Measurements from ENCODE around the gene SOD1. TPM values are rescaled to one million over a fixed set of nuclear protein-coding genes. Genes with fewer than 3 reads are reported as not detected.
"Not testable (repeated sequence)": the region's sequence is repeated elsewhere in the genome, so short reads cannot be mapped to it uniquely, and the experiment has no call there.

Gene SOD1
- total RNA-seq, 1 donor from 2014 or later, result 157 TPM

GRCh38 chr21:31654821-31655580, 4.5 kb upstream of the SOD1 start:
- DNase-seq (ENCODE audit: extremely low read depth, low read depth, low spot score), result not testable (repeated sequence)

GRCh38 chr21:31656199-31657095, 3.0 kb upstream of the SOD1 start:
- no peak for DNase-seq (ENCODE audit: extremely low read depth, low read depth, low spot score)

GRCh38 chr21:31658053-31658452, 1.4 kb upstream of the SOD1 start:
- DNase-seq (ENCODE audit: extremely low read depth, low read depth, low spot score), result no peak

- DNase-seq (ENCODE audit: extremely low read depth, low read depth, low spot score), result no peak
These were observed 282 bp upstream of the SOD1 start for GRCh38 chr21:31659286-31659535.

DNA sequence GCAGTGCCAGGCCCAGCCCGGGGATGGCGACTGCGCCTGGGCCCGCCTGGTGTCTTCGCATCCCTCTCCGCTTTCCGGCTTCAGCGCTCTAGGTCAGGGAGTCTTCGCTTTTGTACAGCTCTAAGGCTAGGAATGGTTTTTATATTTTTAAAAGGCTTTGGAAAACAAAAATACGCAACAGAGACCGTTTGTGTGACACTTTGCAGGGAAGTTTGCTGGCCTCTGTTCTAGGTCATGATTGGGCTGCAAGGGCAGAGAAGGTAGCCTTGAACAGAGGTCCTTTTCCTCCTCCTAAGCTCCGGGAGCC, 719 bp downstream of the SOD1 start:
- DNase-seq (ENCODE audit: extremely low read depth, low read depth, low spot score), result no peak

DNA sequence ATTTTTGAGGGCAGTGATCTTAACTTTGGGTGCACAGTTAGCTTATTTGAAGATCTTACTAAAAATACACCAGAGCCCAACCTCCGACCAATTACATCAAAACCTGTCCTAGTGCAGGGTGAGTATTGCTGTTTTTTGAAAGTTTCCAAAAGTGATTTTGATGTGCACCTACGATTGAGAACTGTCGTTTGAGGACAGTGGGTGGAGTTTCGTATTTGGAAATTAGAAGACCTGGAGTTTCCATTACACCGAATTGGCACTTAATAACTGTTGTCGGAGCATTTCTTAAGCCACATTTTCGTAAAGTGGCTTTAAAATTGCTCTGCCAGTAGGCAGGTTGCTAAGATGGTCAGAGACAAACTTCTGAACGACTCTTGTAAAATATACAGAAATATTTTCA, 1.1 kb downstream of the SOD1 start:
- DNase-seq (ENCODE audit: extremely low read depth, low read depth, low spot score), result no peak

- no peak for DNase-seq (ENCODE audit: extremely low read depth, low read depth, low spot score)
These were observed 4.2 kb downstream of the SOD1 start for GRCh38 chr21:31663584-31664249.

GRCh38 chr21:31665397-31665796, 5.9 kb downstream of the SOD1 start:
- DNase-seq (ENCODE audit: extremely low read depth, low read depth, low spot score), result no peak

- not testable (repeated sequence) for DNase-seq (ENCODE audit: extremely low read depth, low read depth, low spot score)
These were observed 6.4 kb downstream of the SOD1 start for GRCh38 chr21:31665869-31666268.

GRCh38 chr21:31666445-31667010, 7.0 kb downstream of the SOD1 start:
- no peak for DNase-seq (ENCODE audit: extremely low read depth, low read depth, low spot score)

DNA sequence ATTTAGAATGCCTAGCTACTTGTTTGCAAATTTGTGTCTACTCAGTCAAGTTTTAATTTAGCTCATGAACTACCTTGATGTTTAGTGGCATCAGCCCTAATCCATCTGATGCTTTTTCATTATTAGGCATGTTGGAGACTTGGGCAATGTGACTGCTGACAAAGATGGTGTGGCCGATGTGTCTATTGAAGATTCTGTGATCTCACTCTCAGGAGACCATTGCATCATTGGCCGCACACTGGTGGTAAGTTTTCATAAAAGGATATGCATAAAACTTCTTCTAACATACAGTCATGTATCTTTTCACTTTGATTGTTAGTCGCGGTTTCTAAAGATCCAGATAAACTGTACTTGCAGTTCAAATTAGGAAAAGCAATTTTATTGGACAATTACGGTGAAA, 7.6 kb downstream of the SOD1 start:
- no peak for DNase-seq (ENCODE audit: extremely low read depth, low read depth, low spot score)

DNA sequence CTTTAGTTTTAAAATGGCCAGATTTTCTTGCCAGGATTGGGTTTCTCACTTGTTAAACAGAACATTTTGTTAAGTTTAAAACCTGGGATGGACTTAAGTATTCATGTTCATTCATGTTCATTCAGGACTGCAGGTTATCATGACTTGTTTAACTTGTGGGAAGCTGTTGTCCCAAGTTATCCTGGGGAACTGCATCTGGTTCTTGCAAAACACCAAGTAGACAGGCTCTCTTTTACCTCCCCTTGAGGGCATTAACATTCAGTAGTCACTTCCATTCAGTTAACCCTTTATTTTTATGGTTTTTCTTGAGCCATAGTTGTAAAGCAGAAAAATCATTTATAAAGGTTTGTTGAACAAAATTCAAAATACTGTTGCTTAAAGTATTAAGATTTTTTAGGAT, 8.1 kb downstream of the SOD1 start:
- DNase-seq (ENCODE audit: extremely low read depth, low read depth, low spot score), result no peak

DNA sequence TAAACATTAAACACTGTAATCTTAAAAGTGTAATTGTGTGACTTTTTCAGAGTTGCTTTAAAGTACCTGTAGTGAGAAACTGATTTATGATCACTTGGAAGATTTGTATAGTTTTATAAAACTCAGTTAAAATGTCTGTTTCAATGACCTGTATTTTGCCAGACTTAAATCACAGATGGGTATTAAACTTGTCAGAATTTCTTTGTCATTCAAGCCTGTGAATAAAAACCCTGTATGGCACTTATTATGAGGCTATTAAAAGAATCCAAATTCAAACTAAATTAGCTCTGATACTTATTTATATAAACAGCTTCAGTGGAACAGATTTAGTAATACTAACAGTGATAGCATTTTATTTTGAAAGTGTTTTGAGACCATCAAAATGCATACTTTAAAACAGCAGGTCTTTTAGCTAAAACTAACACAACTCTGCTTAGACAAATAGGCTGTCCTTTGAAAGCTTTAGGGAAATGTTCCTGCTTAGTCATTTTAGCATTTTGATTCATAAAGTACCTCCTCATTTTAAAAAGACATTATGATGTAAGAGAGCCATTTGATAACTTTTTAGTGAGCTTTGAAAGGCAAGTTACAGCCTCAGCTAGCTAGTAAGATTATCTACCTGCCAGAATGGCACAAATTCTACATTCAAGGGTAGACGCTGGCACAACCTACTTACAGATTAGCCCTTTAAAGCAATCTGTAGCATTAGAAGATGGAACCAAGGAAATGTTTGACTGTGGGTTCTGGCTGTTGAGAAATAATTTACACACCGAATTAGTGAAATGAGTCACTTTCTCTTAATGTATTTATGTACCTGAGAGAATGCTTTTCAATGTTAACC, 9.4 kb downstream of the SOD1 start:
- DNase-seq (ENCODE audit: extremely low read depth, low read depth, low spot score), result no peak

GRCh38 chr21:31670070-31670469, 10.6 kb downstream of the SOD1 start:
- DNase-seq (ENCODE audit: extremely low read depth, low read depth, low spot score), result no peak

DNA sequence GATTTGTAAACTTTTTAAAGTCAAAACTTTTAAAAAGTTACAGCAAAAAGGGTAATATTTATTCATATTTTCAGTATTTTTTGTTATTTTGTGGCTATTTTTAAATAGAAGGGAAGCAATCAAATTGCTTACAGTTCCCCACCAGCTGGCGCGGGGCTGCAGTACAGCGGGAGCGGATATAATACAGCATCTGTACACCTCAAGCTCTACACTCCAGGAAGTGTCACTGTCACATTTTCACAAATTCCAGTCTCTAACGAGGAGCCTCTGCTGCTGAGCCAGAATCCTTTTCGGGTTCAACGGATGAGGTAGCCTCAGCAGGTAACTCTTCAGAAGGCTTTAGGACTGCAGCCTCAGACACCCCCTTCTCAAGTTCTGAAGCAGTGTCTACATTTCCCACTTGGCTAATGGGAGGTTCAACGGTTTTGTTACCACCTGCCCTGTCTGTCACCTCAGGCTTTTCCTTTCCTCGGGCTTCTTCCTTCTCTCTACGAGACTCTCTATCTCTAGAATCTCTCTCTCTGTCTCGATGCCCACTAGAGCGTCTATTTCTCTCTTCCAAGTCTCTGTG, 11.7 kb downstream of the SOD1 start:
- DNase-seq (ENCODE audit: extremely low read depth, low read depth, low spot score), result no peak

DNA sequence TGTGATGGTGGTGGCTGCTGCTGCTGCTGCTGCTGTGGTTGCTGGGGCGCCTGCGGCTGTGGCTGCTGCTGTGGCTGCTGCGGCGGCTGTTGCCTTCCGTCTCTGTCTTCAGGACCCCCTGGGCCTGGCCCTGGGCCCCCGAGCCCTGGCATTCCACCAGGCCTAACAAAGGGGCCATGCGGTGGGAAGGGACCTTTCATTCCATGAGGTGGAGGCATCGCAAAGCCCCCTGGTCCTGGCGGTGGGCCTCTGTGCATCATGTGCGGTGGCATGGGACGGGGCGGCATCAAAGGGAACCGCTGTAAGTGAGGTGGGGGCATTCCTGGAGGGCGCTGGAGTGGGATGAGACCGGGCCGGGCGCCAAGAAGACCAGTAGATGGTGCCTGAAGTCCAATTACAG, 12.4 kb downstream of the SOD1 start:
- DNase-seq (ENCODE audit: extremely low read depth, low read depth, low spot score), result no peak

DNA sequence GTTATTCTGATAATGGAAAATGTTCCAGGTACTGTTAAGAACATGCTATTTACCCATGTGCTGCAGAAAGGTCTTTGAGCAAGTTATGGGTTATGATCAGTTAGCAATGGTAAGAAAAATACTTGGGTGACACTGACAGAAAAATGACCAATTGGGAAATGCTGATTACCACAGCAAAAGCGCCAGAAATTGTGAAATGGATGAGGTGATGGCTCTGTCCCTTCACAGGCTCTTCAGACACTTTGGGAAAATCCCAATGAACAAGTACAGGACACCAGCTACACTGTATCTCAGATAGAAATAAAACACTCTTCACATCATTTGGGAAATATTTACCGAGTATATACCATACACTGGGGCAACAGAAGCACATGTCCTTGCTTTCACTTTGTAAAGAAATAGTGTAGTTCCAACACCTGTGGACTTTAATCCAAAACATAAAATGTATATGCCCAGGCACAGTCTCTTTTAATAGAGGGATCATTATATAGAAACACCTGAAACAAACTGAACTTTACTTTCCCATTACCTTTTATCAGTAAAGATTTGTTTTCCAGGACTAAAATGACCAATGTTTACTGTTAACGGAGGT, 13.9 kb downstream of the SOD1 start:
- no peak for DNase-seq (ENCODE audit: extremely low read depth, low read depth, low spot score)

GRCh38 chr21:31675318-31675717, 15.8 kb downstream of the SOD1 start:
- DNase-seq (ENCODE audit: extremely low read depth, low read depth, low spot score), result no peak

- DNase-seq (ENCODE audit: extremely low read depth, low read depth, low spot score), result no peak
These were observed 16.5 kb downstream of the SOD1 start for GRCh38 chr21:31675960-31676359.

DNA sequence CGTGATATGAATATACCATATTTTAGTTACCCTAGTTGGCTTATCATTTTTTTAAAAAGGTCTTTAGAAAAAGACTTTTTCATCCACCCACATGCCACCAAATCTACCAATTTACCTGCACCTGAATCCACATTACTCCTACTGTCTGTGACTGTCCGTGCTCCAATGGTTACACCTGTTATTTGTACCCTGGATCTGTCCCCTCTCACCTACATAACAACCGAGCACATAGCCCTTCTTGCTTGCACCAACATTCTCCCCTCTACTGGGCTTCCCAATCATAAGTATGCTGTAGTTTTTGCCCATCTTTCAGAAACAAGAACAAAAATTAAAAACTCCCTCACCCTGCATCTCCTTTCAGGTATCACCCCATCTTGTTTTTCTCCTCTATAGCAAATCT, 17.6 kb downstream of the SOD1 start:
- no peak for DNase-seq (ENCODE audit: extremely low read depth, low read depth, low spot score)

Data from glomerular endothelial cell (primary cell).